CD4-positive, alpha-beta T cell (primary cell): ENCODE measurements around the gene DTX3L. TPM values are rescaled to one million over a fixed set of nuclear protein-coding genes. Genes with fewer than 3 reads are reported as not detected.

Experiments used
- ATAC-seq: fragments of 200-7000 bp; cut with Tn5 transposase; one replicate; pipeline ENCODE4 v1.10.0; 2022; ENCODE audit warnings: mild to moderate bottlenecking; ENCODE audit not compliant: poor library complexity
- CTCF ChIA-PET: fragments of 350-600 bp; sonication (Branson Sonifier 250); formaldehyde crosslinking; loops from one replicate; lab custom pipeline; 2021; ENCODE audit warnings: antibody characterized with exemption, inconsistent platforms; lab: Charles Lee
- POLR2A ChIA-PET: fragments of 350-600 bp; sonication (Branson Sonifier 250); formaldehyde crosslinking; loops from one replicate; lab custom pipeline; 2021; ENCODE audit warnings: antibody characterized with exemption, inconsistent platforms; lab: Charles Lee
- DNase-seq, 14 experiments: peaks; one replicate each; pipeline ENCODE4 v3.0.0-alpha.2; 2013 to 2020; ENCODE audit warnings: mixed read lengths in 2 of 14
- H3K27ac ChIP-seq, 2 donors: one replicate each; pipeline versions ENCODE4 v1.5.1 to v1.7.0; 2013; ENCODE audit warnings: low read length in 2 of 2, low read depth in 1 of 2, mild to moderate bottlenecking in 1 of 2
- H3K27me3 ChIP-seq, 2 experiments: 1 replicate in 1 of 2; 2 replicates in 1 of 2; pipeline versions ENCODE4 v1.6.1 to v1.7.0; 2013; ENCODE audit warnings: low read length in 2 of 2, control low read depth in 1 of 2, mild to moderate bottlenecking in 1 of 2, moderate library complexity in 1 of 2; ENCODE audit not compliant: insufficient read depth in 2 of 2, control insufficient read depth in 1 of 2
- H3K36me3 ChIP-seq: one replicate; pipeline ENCODE4 v1.6.1; 2013; ENCODE audit warnings: low read length, control low read depth; ENCODE audit not compliant: insufficient read depth
- H3K4me1 ChIP-seq: one replicate; pipeline ENCODE4 v1.6.1; 2013; ENCODE audit warnings: low read length, control low read depth; ENCODE audit not compliant: insufficient read depth
- H3K4me3 ChIP-seq: one replicate; pipeline ENCODE4 v1.5.1; 2013; ENCODE audit warnings: mild to moderate bottlenecking, low read length, moderate library complexity
- H3K9me3 ChIP-seq, 2 experiments: 1 replicate in 1 of 2; 2 replicates in 1 of 2; pipeline versions ENCODE4 v1.6.1 to v1.7.0; 2013; ENCODE audit warnings: low read length in 2 of 2, mild to moderate bottlenecking in 2 of 2, control low read depth in 1 of 2, moderate library complexity in 1 of 2; ENCODE audit not compliant: control insufficient read depth in 1 of 2, insufficient read depth in 1 of 2
- H3K27ac Mint-ChIP-seq: one replicate; pipeline ENCODE4 v1.8.0; 2020; ENCODE audit warnings: mixed read lengths
- H3K27me3 Mint-ChIP-seq: one replicate; pipeline ENCODE4 v1.8.0; 2021; ENCODE audit warnings: mixed read lengths
- H3K36me3 Mint-ChIP-seq: one replicate; pipeline ENCODE4 v1.8.0; 2021; ENCODE audit warnings: low read depth, mixed read lengths
- H3K4me1 Mint-ChIP-seq: one replicate; pipeline ENCODE4 v1.8.0; 2021; ENCODE audit warnings: low read depth, mixed read lengths
- H3K4me3 Mint-ChIP-seq: one replicate; pipeline ENCODE4 v1.8.0; 2020; ENCODE audit warnings: mild to moderate bottlenecking, mixed read lengths
- H3K9me3 Mint-ChIP-seq: one replicate; pipeline ENCODE4 v1.8.0; 2020; ENCODE audit warnings: mixed read lengths
- CTCF ChIP-seq: fragments of 200-600 bp; IDR thresholded peaks from one replicate; pipeline ENCODE4 v1.8.0; 2022; ENCODE audit warnings: antibody characterized with exemption, mild to moderate bottlenecking
- intact Hi-C, 2 experiments: fragments of 100-400 bp; cut with DNase I in 1 of 2; cut with micrococcal nuclease in 1 of 2; formaldehyde crosslinking; loops; one replicate each; pipeline versions ENCODE4 v1.15.1 to v1.9.0; 2023 to 2025; cut with DNase I, micrococcal nuclease
- total RNA-seq, 174 experiments: library from RNA in 2 of 174; stranded (reverse) in 2 of 174; gene quantifications; one replicate each; pipeline ENCODE4 v1.2.3 and lab custom pipeline; 2021 to 2026

DTX3L gene
- total RNA-seq, 2 experiments from 2014 or later: 15.4 to 18.6 TPM

- Mint-ChIP-seq H3K27me3 (no peaks in the 10 kb centered on the region), H3K36me3 (peaks cover 82% of the 10 kb centered on the region), H3K9me3 (peaks cover 11% of the 10 kb centered on the region), H3K4me3 (no peak overlapping the region), H3K4me1 (peaks cover 61% of the 10 kb centered on the region), H3K27ac (peak overlapping the region; percentile 39)
- H3K27ac ChIP-seq: no peak overlapping the region
- CTCF ChIA-PET: interaction anchor here (0.6 to 1.7 kb wide), 3 partner anchors 21 to 189 kb away, joined by 3 to 4 read pairs (median 4); no protein-coding TSS in a partner anchor
- no peak for ATAC-seq
- no peak overlapping the region for H3K4me3 ChIP-seq
- intact Hi-C loops: loop anchor here in 1 of 2 experiments (10.0 kb wide), 1 partner anchor 858 kb away; no protein-coding TSS in a partner anchor
- TF ChIP-seq CTCF: no peak
- no peaks in the 10 kb centered on the region for H3K27me3 ChIP-seq
- no peak for DNase-seq
- peaks cover 2% of the 10 kb centered on the region for H3K4me1 ChIP-seq
- POLR2A ChIA-PET: interaction anchor here (1.3 to 1.5 kb wide), 2 partner anchors 18 to 97 kb away, joined by 4 read pairs; partner anchors contain the start of genes DTX3L and PARP9
- H3K36me3 ChIP-seq: peaks cover 11% of the 10 kb centered on the region
- H3K9me3 ChIP-seq: peaks cover 8 to 26% of the 10 kb centered on the region in 2 experiments
Measured at GRCh38 chr3:122582390-122582789, 18.3 kb downstream of the DTX3L start.

GRCh38 chr3:122586098-122586497, 22.0 kb downstream of the DTX3L start:
- ATAC-seq: no peak
- Histone ChIP-seq H3K27me3 (no peaks in the 10 kb centered on the region), H3K27ac (no peak overlapping the region), H3K4me3 (no peak overlapping the region), H3K36me3 (peaks cover 11% of the 10 kb centered on the region), H3K4me1 (no peaks in the 10 kb centered on the region), H3K9me3 (peaks cover 8 to 26% of the 10 kb centered on the region in 2 experiments)
- H3K36me3 Mint-ChIP-seq: peaks cover 63% of the 10 kb centered on the region
- H3K27ac Mint-ChIP-seq: no peak overlapping the region
- ChIA-PET POLR2A (interaction anchor here (0.8 kb wide), 1 partner anchor 77 kb away, joined by 3 read pairs; no protein-coding TSS in a partner anchor), CTCF (no interaction called here)
- no peaks in the 10 kb centered on the region for H3K27me3 Mint-ChIP-seq
- DNase-seq: no peak
- peaks cover 40% of the 10 kb centered on the region for H3K4me1 Mint-ChIP-seq
- no peak for TF ChIP-seq CTCF
- H3K4me3 Mint-ChIP-seq: no peak overlapping the region
- H3K9me3 Mint-ChIP-seq: peaks cover 11% of the 10 kb centered on the region
- intact Hi-C loops: loop anchor here in 1 of 2 experiments (10.0 kb wide), 1 partner anchor 861 kb away; no protein-coding TSS in a partner anchor

- ChIA-PET CTCF (no interaction called here), POLR2A (interaction anchor here (0.7 to 0.8 kb wide), 2 partner anchors 72 to 76 kb away, joined by 3 read pairs; partner anchors contain the start of gene KPNA1)
- peaks cover 35% of the 10 kb centered on the region for H3K4me1 Mint-ChIP-seq
Measured at GRCh38 chr3:122586773-122587485, 22.8 kb downstream of the DTX3L start.

More at GRCh38 chr3:122586773-122587485, 22.8 kb downstream of the DTX3L start:
- intact Hi-C loops: loop anchor here in 1 of 2 experiments (10.0 kb wide), 1 partner anchor 862 kb away; no protein-coding TSS in a partner anchor
- H3K4me3 Mint-ChIP-seq: no peak overlapping the region
- no peak overlapping the region for H3K27ac Mint-ChIP-seq
- no peaks in the 10 kb centered on the region for H3K27me3 ChIP-seq
- ATAC-seq: no peak
- H3K4me3 ChIP-seq: no peak overlapping the region
- no peaks in the 10 kb centered on the region for H3K4me1 ChIP-seq
- no peak for DNase-seq
- no peaks in the 10 kb centered on the region for H3K27me3 Mint-ChIP-seq
- no peak for TF ChIP-seq CTCF
- peaks cover 11% of the 10 kb centered on the region for H3K36me3 ChIP-seq
- peaks cover 6% of the 10 kb centered on the region for H3K9me3 Mint-ChIP-seq
- H3K27ac ChIP-seq: no peak overlapping the region
- peaks cover 60% of the 10 kb centered on the region for H3K36me3 Mint-ChIP-seq
- peaks cover 7 to 18% of the 10 kb centered on the region in 2 experiments for H3K9me3 ChIP-seq
